ENCODE measurements around the gene HMOX1. TPM values are rescaled to one million over a fixed set of nuclear protein-coding genes. Genes with fewer than 3 reads are reported as not detected.
"Not testable (repeated sequence)": the region's sequence is repeated elsewhere in the genome, so short reads cannot be mapped to it uniquely, and the experiment has no call there.

Gene HMOX1
- total RNA-seq, 8 experiments from 2014 or later: 1.9 to 60.6 (median 14.3) TPM

DNA sequence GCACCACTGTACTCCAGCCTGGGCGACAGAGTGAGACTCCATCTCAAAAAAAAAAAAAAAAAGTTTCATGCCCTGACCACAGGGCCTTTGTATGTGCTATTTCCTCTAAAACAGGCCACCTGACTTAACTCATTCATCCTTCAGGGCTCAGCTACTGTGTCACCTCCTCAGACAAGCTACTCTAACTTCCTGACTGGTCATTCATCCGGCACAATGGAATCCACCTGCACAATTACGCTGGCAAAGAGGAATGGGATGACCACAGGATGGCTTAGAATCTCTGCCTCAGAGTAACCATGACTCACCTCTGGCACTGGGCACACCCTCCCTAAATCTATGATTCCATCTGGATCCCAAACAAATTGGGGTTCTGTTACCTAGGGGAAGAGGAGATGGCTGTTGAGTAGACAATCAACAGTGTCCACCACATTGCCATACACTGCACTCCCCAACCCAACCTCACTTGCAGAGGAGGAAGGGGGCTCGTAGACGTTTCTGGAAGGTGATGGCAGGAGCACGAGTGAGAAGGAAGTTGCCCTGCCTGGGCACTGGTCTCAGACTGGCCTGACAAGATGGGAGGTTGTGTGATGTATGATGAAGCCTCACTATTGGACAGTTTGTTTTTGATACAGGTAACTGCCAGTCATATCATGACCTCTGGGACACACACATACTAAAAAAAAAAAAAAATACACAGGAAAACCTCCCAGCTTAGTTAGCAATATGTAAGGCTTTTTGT is 22.8 kb upstream of the HMOX1 start:
- no peak for ATAC-seq (replicated peaks in 6 of 8)
- no peak overlapping the region for H3K4me3 ChIP-seq
- in situ Hi-C loops (cut with MboI; ENCODE audit: low pct_unique_long_range_greater_than_20kb in 2 of 9, low sequenced_read_pairs in 9 of 9, unreplicated experiment in 9 of 9): loop anchor here in 2 of 9 experiments (10.0 to 25.0 kb wide), 2 partner anchors 227 to 754 kb away; no protein-coding TSS in a partner anchor
- 38 to 100% (median 71%) methylated on average over 2 to 6 of the region's 6 CpGs; no CpG with 5 or more reads in 3 of the 10 experiments for WGBS, 10 experiments
- no peaks in the 10 kb centered on the region for H3K4me1 ChIP-seq (replicated peaks in 1 of 2)
- H3K27ac ChIP-seq: no peak overlapping the region

DNA sequence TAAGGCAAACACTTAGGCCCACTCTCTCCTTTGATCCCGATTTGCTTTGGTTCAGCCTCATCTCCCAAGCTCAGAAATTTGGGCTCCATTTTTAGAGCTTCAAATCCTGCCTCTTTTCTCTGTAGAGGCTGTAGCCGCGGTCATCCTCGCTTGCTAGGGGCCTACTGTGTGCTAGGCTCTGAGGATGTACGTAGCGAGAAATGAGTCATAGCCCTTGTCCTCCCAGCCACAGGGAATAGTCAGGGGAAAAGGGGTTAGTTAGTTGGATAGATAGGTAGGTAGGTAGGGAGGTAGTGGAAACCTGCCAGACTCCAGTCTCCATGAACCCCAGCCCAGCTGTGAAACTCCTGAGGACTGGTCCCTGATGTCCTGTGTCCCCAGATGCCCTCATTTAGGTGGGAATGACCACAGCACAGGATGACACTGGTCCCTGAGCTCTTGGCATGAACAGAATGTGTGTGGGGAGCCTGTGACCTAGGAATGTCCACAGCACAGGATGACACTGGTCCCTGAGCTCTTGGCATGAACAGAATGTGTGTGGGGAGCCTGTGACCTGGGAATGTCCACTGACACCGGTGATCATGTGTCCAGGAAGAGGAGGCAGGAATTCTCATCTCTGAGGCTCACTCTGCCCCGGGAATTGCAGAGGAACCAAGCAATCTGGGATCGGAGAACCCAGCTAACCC is 21.4 kb upstream of the HMOX1 start:
- no peak for ATAC-seq (replicated peaks in 6 of 8)
- in situ Hi-C loops (cut with MboI; ENCODE audit: low pct_unique_long_range_greater_than_20kb in 2 of 9, low sequenced_read_pairs in 9 of 9, unreplicated experiment in 9 of 9): loop anchor here in 2 of 9 experiments (10.0 to 25.0 kb wide), 2 partner anchors 225 to 753 kb away; no protein-coding TSS in a partner anchor
- H3K4me1 ChIP-seq (replicated peaks in 1 of 2): no peaks in the 10 kb centered on the region
- H3K4me3 ChIP-seq: no peak overlapping the region
- H3K27ac ChIP-seq: no peak overlapping the region
- 33 to 100% (median 79%) methylated on average over 1 to 6 of the region's 9 CpGs; no CpG with 5 or more reads in 4 of the 10 experiments for WGBS, 10 experiments

DNA sequence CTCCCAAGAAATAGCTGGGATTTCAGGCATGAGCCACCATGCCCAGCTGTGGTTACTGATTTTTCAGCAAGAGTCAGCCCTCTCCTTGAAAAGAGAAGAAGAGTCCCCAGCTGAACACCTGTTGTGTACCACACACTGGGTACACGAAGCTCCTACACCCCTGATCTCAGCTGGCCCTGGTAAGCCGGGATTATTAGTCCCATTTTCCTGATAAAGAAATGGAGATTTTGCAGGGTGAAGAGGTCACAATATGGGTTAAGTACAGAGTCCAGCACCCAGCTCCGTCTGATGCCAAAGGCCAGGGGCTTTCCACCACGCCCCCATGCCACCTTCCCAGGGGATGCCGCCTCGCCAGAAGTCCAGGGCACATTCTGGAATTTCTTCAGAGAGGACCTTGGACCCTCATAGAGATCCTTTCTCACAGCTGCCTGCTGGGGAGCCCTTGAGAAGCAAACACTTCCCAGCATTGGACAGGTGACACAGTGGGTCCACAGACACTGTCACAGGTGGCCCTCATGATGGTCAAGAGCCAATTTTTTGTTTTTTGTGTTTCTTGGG is 19.8 kb upstream of the HMOX1 start:
- in situ Hi-C loops (cut with MboI; ENCODE audit: low pct_unique_long_range_greater_than_20kb in 2 of 9, low sequenced_read_pairs in 9 of 9, unreplicated experiment in 9 of 9): loop anchor here in 1 of 9 experiments (25.0 kb wide), 1 partner anchor 751 kb away; no protein-coding TSS in a partner anchor
- ATAC-seq (replicated peaks in 6 of 8): no peak
- Histone ChIP-seq H3K4me1 (replicated peaks in 1 of 2) (no peaks in the 10 kb centered on the region), H3K4me3 (no peak overlapping the region), H3K27ac (no peak overlapping the region)
- WGBS, 10 experiments: 40 to 81% (median 74%) methylated on average over 2 to 5 of the region's 6 CpGs; no CpG with 5 or more reads in 5 of the 10 experiments

DNA sequence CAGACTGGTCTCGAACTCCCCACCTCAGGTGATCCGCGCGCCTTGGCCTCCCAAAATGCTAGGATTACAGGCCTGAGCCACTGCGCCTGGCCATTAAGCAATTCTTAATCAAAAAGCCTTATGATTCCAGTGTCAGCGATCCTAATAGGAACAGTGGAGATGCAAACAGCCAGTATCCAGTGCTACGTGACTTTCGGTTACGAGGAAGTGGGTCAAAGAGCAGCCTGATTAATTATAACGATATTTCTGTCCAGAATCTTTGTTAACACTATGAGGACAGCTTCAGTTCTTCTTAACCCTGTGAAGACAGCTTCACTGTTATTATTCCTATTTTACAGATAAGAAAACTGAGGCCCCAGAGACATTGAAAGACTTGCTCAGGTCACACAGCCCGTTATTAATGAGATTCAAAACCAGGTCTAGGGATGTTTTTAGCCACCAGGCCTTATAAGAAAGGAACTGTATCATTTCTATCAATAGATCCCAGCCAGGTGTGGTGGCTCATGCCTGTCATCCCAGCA is 17.3 kb upstream of the HMOX1 start:
- no peaks in the 10 kb centered on the region for H3K4me1 ChIP-seq (replicated peaks in 1 of 2)
- 75 to 100% (median 91%) methylated on average over 1 to 10 of the region's 11 CpGs for WGBS, 10 experiments
- H3K4me3 ChIP-seq: no peak overlapping the region
- in situ Hi-C loops (cut with MboI; ENCODE audit: low pct_unique_long_range_greater_than_20kb in 2 of 9, low sequenced_read_pairs in 9 of 9, unreplicated experiment in 9 of 9): loop anchor here in 1 of 9 experiments (25.0 kb wide), 1 partner anchor 749 kb away; no protein-coding TSS in a partner anchor
- H3K27ac ChIP-seq: no peak overlapping the region
- no peak for ATAC-seq (replicated peaks in 6 of 8)

DNA sequence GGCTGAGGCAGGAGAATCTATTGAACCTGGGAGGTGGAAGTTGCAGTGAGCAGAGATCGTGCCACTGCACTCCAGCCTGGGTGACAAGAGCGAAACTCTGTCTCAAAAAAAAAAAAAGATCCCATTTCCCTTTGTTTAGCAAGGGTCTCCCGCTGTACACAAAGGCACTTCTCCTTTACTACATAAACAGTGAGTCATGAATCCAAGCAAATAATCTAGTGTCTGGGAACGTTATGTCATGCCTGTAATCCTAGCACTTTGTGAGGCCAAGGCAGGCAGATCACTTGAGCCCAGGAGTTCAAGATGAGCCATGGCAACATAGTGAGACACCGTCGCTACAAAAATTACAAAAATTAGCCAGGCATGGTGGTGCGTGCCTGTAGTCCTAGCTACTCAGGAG is 16.7 kb upstream of the HMOX1 start:
- in situ Hi-C loops (cut with MboI; ENCODE audit: low pct_unique_long_range_greater_than_20kb in 2 of 9, low sequenced_read_pairs in 9 of 9, unreplicated experiment in 9 of 9): loop anchor here in 1 of 9 experiments (25.0 kb wide), 1 partner anchor 748 kb away; no protein-coding TSS in a partner anchor
- not testable (repeated sequence) for H3K4me3 ChIP-seq; H3K27ac ChIP-seq; H3K4me1 ChIP-seq (replicated peaks in 1 of 2)
- peak in 7 of 8 experiments; percentile 52 to 97 (median 89) for ATAC-seq (replicated peaks in 6 of 8)
- WGBS, 10 experiments: 44 to 95% (median 73%) methylated on average over 1 to 5 of the region's 7 CpGs; no CpG with 5 or more reads in 3 of the 10 experiments

DNA sequence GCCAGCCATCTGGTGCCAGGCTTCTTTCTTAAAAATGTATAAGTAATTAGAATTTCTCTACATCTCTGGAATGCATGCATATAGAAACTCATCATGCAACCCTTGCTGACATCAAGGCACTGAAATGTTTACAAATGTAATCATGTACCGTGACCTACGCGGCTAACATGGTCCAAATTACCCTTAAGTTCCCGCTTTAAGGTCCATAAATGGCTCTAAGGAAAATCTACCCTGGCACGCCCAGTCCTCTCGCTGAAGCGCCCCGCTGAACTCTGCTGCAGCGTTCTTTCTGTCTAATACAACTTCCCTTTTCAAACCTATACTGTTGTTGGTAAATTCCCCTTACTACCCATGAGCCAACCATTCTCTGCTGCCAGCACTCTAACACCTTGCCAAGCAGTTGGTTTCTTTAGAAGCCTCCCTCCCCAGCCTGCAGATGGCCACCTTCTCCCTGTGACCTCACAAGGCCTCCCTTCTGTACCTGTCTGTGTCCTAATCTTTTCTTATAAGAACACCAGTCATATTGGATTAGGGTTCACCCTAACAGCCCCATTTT is 13.5 kb upstream of the HMOX1 start:
- Histone ChIP-seq H3K27ac (no peak overlapping the region), H3K4me3 (no peak overlapping the region), H3K4me1 (replicated peaks in 1 of 2) (peaks cover 11 to 20% of the 10 kb centered on the region in 2 donors)
- ATAC-seq (replicated peaks in 6 of 8): peak in 1 of 8 experiments; percentile 53
- 36 to 100% (median 90%) methylated on average over 1 to 9 of the region's 9 CpGs; no CpG with 5 or more reads in 2 of the 10 experiments for WGBS, 10 experiments
- in situ Hi-C loops (cut with MboI; ENCODE audit: low pct_unique_long_range_greater_than_20kb in 2 of 9, low sequenced_read_pairs in 9 of 9, unreplicated experiment in 9 of 9): loop anchor here in 1 of 9 experiments (25.0 kb wide), 1 partner anchor 745 kb away; no protein-coding TSS in a partner anchor

DNA sequence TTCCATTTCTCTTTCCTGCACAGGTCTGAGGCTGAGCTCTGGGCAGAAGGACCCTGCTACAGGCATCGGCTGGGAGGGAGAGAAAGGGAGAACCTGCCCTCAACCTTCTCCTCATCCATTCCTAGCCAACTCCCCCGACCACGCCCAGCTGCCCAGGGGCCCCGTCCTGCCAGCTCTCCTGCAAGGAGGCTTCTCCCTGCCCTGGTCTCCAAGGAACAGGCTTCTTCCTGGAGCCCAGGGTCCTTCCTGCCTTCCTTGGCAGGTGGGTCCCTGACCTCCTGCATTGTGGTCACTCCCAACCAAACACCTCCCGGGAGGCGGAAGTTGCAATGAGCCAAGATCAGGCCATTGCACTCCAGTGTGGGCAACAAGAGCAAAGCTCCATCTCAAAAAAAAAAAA is 12.5 kb upstream of the HMOX1 start:
- H3K4me3 ChIP-seq: no peak overlapping the region
- ATAC-seq (replicated peaks in 6 of 8): no peak
- H3K4me1 ChIP-seq (replicated peaks in 1 of 2): peaks cover 11 to 20% of the 10 kb centered on the region in 2 donors
- 60 to 100% (median 90%) methylated on average over 2 to 3 of the region's 6 CpGs; no CpG with 5 or more reads in 5 of the 10 experiments for WGBS, 10 experiments
- H3K27ac ChIP-seq: no peak overlapping the region
- in situ Hi-C loops (cut with MboI; ENCODE audit: low pct_unique_long_range_greater_than_20kb in 2 of 9, low sequenced_read_pairs in 9 of 9, unreplicated experiment in 9 of 9): loop anchor here in 1 of 9 experiments (25.0 kb wide), 1 partner anchor 744 kb away; no protein-coding TSS in a partner anchor

DNA sequence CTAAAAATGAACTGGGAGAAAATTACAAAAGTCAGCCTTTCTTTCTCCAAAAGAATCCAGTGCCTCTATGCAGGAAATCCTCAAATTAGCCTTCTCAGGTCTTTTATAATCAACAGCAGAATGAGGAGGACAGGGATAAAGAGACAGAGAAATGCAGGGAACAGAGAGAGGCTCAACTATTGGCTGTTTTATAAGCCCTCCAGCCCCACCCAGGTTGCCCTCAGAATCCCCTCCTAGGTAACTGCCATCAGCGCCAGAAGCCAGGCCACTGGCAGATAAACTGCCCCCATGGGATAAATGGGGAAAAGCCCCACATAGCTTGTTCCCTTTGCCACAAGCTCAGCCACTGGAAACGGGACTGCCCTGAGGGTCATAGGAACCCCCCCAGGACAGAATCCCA is 10.9 kb upstream of the HMOX1 start:
- in situ Hi-C loops (cut with MboI; ENCODE audit: low pct_unique_long_range_greater_than_20kb in 2 of 9, low sequenced_read_pairs in 9 of 9, unreplicated experiment in 9 of 9): loop anchor here in 1 of 9 experiments (25.0 kb wide), 1 partner anchor 742 kb away; no protein-coding TSS in a partner anchor
- 33 to 80% (median 67%) methylated on average over 1 of the region's 2 CpGs; no CpG with 5 or more reads in 5 of the 10 experiments for WGBS, 10 experiments
- no peak for ATAC-seq (replicated peaks in 6 of 8)
- Histone ChIP-seq H3K4me3 (no peak overlapping the region), H3K27ac (no peak overlapping the region), H3K4me1 (replicated peaks in 1 of 2) (peaks cover 11 to 20% of the 10 kb centered on the region in 2 donors)

DNA sequence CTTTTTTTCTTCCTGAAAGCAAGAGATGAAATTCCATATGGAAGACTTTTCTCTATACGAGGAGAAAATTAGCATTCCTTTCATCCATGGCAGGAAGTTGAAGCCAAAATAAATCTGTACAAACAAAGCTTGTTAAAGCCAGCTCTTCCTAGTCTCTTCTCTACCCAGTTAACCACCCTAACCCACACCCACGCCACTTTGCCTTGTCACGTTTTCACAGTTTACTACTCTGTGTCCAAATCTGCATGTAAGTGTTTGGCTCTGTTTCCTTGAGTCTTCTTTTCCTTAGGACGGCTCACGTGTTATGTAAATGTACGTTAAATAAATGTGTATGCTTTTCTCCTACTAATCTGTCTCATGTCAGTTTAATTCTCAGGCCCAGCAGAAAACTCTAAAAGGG is 7.1 kb upstream of the HMOX1 start:
- H3K4me3 ChIP-seq: no peak overlapping the region
- H3K27ac ChIP-seq: no peak overlapping the region
- ATAC-seq (replicated peaks in 6 of 8): peak in 1 of 8 experiments; percentile 3
- 5 to 90% (median 65%) methylated on average over 1 to 6 of the region's 6 CpGs; no CpG with 5 or more reads in 1 of the 10 experiments for WGBS, 10 experiments
- H3K4me1 ChIP-seq (replicated peaks in 1 of 2): peaks cover 24 to 33% of the 10 kb centered on the region in 2 donors
- in situ Hi-C loops (cut with MboI; ENCODE audit: low pct_unique_long_range_greater_than_20kb in 2 of 9, low sequenced_read_pairs in 9 of 9, unreplicated experiment in 9 of 9): loop anchor here in 1 of 9 experiments (25.0 kb wide), 1 partner anchor 739 kb away; no protein-coding TSS in a partner anchor

DNA sequence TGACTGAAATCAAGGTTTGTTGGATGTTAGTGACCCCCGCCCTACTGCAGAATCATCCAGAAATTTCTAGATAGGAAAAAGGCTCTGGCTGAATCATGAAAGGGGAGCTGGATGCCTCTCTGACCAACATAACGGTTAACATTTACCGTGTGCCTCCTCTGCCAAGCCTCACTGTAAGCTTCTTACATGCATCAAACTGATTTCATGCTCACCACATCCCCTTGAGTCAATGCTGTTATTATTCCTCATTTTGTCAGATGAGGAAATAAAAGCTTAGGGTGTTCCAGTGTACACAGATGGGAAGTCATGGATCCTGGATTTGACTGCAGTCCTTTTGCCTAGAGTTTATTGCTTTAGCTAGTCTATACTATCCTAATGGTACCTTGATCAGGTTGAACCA is 5.9 kb upstream of the HMOX1 start:
- Histone ChIP-seq H3K27ac (no peak overlapping the region), H3K4me1 (replicated peaks in 1 of 2) (peaks cover 15 to 22% of the 10 kb centered on the region in 2 donors), H3K4me3 (no peak overlapping the region)
- ATAC-seq (replicated peaks in 6 of 8): no peak
- in situ Hi-C loops (cut with MboI; ENCODE audit: low pct_unique_long_range_greater_than_20kb in 2 of 9, low sequenced_read_pairs in 9 of 9, unreplicated experiment in 9 of 9): no loop called here
- WGBS, 10 experiments: 50 to 100% (median 94%) methylated on average over 1 to 3 of the region's 3 CpGs; no CpG with 5 or more reads in 1 of the 10 experiments

DNA sequence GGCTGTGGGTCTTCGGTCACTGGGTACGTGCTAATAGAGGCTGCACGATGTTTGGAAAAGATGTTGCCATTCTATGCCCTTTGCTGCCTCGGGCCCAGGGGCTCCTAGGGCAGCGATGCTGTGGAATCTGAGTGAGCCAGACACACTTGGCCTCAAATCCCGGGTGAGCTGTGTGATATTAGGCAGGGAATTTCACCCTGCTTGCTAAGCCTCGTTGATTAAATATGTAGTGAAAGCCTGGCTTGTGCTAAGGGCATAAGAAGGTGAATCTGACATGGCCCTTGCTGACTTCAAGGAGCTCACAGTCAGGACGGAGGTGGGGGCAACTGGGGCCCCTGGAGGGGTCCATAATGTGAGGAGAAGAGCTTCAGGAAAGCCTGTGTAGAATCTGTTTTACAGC is 5.4 kb upstream of the HMOX1 start:
- no peak for ATAC-seq (replicated peaks in 6 of 8)
- H3K27ac ChIP-seq: no peak overlapping the region
- H3K4me1 ChIP-seq (replicated peaks in 1 of 2): peaks cover 15 to 23% of the 10 kb centered on the region in 2 donors
- WGBS, 10 experiments: 29 to 100% (median 83%) methylated on average over 1 to 6 of the region's 8 CpGs; no CpG with 5 or more reads in 4 of the 10 experiments
- in situ Hi-C loops (cut with MboI; ENCODE audit: low pct_unique_long_range_greater_than_20kb in 2 of 9, low sequenced_read_pairs in 9 of 9, unreplicated experiment in 9 of 9): no loop called here
- H3K4me3 ChIP-seq: no peak overlapping the region

All from motor neuron (in vitro differentiated cells).